SK-N-SH (cell line): ENCODE results near the gene ZNF646. TPM values are rescaled to one million over a fixed set of nuclear protein-coding genes. Genes with fewer than 3 reads are reported as not detected.

Experiments
- CTCF ChIA-PET: fragments of 300-600, 350-600 bp; formaldehyde crosslinking; extraction: SDS; loops from one replicate; lab custom pipeline; 2021; lab: Yijun Ruan, JAX
- POLR2A ChIA-PET: fragments of 350-600 bp; sonication (Branson Sonifier 250); formaldehyde crosslinking; extraction: SDS; loops from one replicate; lab custom pipeline; 2020; ENCODE audit warnings: antibody characterized with exemption, inconsistent platforms; lab: Yijun Ruan, JAX
- DNase-seq: peaks from one replicate; pipeline ENCODE4 v3.0.0; 2012
- H2AFZ ChIP-seq: fragments of 200-600 bp; sonication (generic); 2 replicates; pipeline ENCODE4 v1.8.1; 2016; ENCODE audit warnings: antibody characterized with exemption, mild to moderate bottlenecking, low read depth
- H3F3A ChIP-seq: fragments of 200-600 bp; sonication (generic); replicated peaks from 2 replicates; pipeline ENCODE3; 2016; ENCODE audit warnings: antibody characterized with exemption, mild to moderate bottlenecking; ENCODE audit not compliant: insufficient read depth
- H3K27ac ChIP-seq, 2 experiments: fragments of 200-500 bp in 1 of 2; fragments of 200-600 bp in 1 of 2; sonication (Bioruptor generic) in 1 of 2; sonication (generic), shearing (Covaris generic) in 1 of 2; 2 replicates each; pipeline versions ENCODE4 v1.5.1 to v1.6.1; 2014 to 2016; ENCODE audit warnings: low read depth in 2 of 2, inconsistent platforms in 1 of 2, low read length in 1 of 2, mild to moderate bottlenecking in 1 of 2, mixed read lengths in 1 of 2
- H3K27me3 ChIP-seq: fragments of 200-600 bp; sonication (generic), shearing (Covaris generic); 2 replicates; pipeline ENCODE4 v1.6.1; 2016; ENCODE audit warnings: mixed run types; ENCODE audit not compliant: insufficient read depth
- H3K36me3 ChIP-seq, 2 experiments: fragments of 200-500 bp in 1 of 2; fragments of 200-600 bp in 1 of 2; sonication (Bioruptor generic) in 1 of 2; sonication (generic) in 1 of 2; replicated peaks in 1 of 2; 2 replicates each; pipeline versions ENCODE3 to v1.5.1; 2014 to 2016; ENCODE audit warnings: low read length in 1 of 2, mild to moderate bottlenecking in 1 of 2; ENCODE audit not compliant: insufficient read depth in 2 of 2, control insufficient read depth in 1 of 2
- H3K4me1 ChIP-seq, 2 experiments: fragments of 200-500 bp in 1 of 2; fragments of 200-600 bp in 1 of 2; sonication (Bioruptor generic) in 1 of 2; sonication (generic), shearing (Covaris generic) in 1 of 2; 2 replicates each; pipeline versions ENCODE4 v1.5.1 to v1.6.1; 2014 to 2016; ENCODE audit warnings: low read depth in 1 of 2, low read length in 1 of 2, mixed run types in 1 of 2; ENCODE audit not compliant: insufficient read depth in 2 of 2, control insufficient read depth in 1 of 2
- H3K4me2 ChIP-seq: fragments of 200-600 bp; sonication (generic), shearing (Covaris generic); 2 replicates; pipeline ENCODE4 v1.6.1; 2017; ENCODE audit warnings: mixed run types
- H3K4me3 ChIP-seq, 2 experiments: fragments of 200-500 bp in 1 of 2; fragments of 200-600 bp in 1 of 2; sonication (Bioruptor generic) in 1 of 2; sonication (generic), shearing (Covaris generic) in 1 of 2; 2 replicates each; pipeline versions ENCODE4 v1.5.1 to v1.8.1; 2014 to 2016; ENCODE audit warnings: low read depth in 2 of 2, inconsistent platforms in 1 of 2, low read length in 1 of 2, mild to moderate bottlenecking in 1 of 2, mixed read lengths in 1 of 2, moderate library complexity in 1 of 2
- H3K79me2 ChIP-seq: fragments of 200-600 bp; sonication (generic); 2 replicates; pipeline ENCODE4 v1.8.1; 2017; ENCODE audit warnings: mild to moderate bottlenecking; ENCODE audit not compliant: insufficient read depth
- H3K9ac ChIP-seq: fragments of 200-600 bp; sonication (generic); 2 replicates; pipeline ENCODE4 v1.6.1; 2017; ENCODE audit warnings: mixed run types
- H3K9me2 ChIP-seq: fragments of 200-600 bp; sonication (generic); 2 replicates; pipeline ENCODE4 v1.6.1; 2017; ENCODE audit warnings: mixed run types
- H3K9me3 ChIP-seq: fragments of 200-600 bp; sonication (generic); 2 replicates; pipeline ENCODE4 v1.6.1; 2017; ENCODE audit warnings: mixed run types, mild to moderate bottlenecking, moderate library complexity
- H4K20me1 ChIP-seq: fragments of 200-600 bp; sonication (generic); 2 replicates; pipeline ENCODE4 v1.6.1; 2017; ENCODE audit warnings: mild to moderate bottlenecking, mixed run types; ENCODE audit not compliant: insufficient read depth
- CHD2 ChIP-seq: fragments of 150-350 bp; IDR thresholded peaks from 2 replicates; pipeline ENCODE4 v1.6.1; 2018; ENCODE audit warnings: low read length; ENCODE audit not compliant: partially characterized antibody
- CTCF ChIP-seq: fragments of 200-600 bp; sonication (generic); IDR thresholded peaks from 2 replicates; pipeline ENCODE4 v1.6.1; 2017; ENCODE audit warnings: antibody characterized with exemption, mild to moderate bottlenecking, moderate library complexity
- FOSL2 ChIP-seq: IDR thresholded peaks from 2 replicates; pipeline ENCODE4 v1.4.0; 2012; ENCODE audit warnings: low read depth, mild to moderate bottlenecking, moderate library complexity, borderline replicate concordance
- GABPA ChIP-seq: IDR thresholded peaks from 2 replicates; pipeline ENCODE4 v1.4.0; 2012; ENCODE audit warnings: low read depth, mild to moderate bottlenecking
- GATA2 ChIP-seq: sonication (generic); formaldehyde crosslinking; IDR thresholded peaks from 2 replicates; pipeline ENCODE4 v1.5.0; 2020; ENCODE audit warnings: mild to moderate bottlenecking, missing genetic modification reagents
- IRF3 ChIP-seq: fragments of 150-350 bp; IDR thresholded peaks from 2 replicates; pipeline ENCODE4 v1.6.1; 2016; ENCODE audit warnings: mild to moderate bottlenecking, low read depth, low read length
- JUND ChIP-seq: IDR thresholded peaks from 2 replicates; pipeline ENCODE4 v1.4.0; 2012
- MEF2A ChIP-seq: IDR thresholded peaks from 2 replicates; pipeline ENCODE4 v1.4.0; 2012; ENCODE audit warnings: low read depth, borderline replicate concordance
- MXI1 ChIP-seq: IDR thresholded peaks from 2 replicates; pipeline ENCODE4 v1.6.1; 2012; ENCODE audit warnings: mild to moderate bottlenecking, low read depth, low read length, improper control_type of control experiment
- PBX3 ChIP-seq: IDR thresholded peaks from 2 replicates; pipeline ENCODE4; 2012
- POLR2AphosphoS5 ChIP-seq: IDR thresholded peaks from 2 replicates; pipeline ENCODE4 v1.6.1; 2012; ENCODE audit warnings: low read depth, low read length
- RCOR1 ChIP-seq: fragments of 150-350 bp; IDR thresholded peaks from 2 replicates; pipeline ENCODE4 v1.6.1; 2017; ENCODE audit warnings: antibody characterized with exemption, low read length
- REST ChIP-seq: IDR thresholded peaks from 2 replicates; pipeline ENCODE4 v1.6.1; 2012; ENCODE audit warnings: mild to moderate bottlenecking, low read depth, low read length, moderate library complexity
- RFX5 ChIP-seq: IDR thresholded peaks from 2 replicates; pipeline ENCODE4 v1.6.1; 2012; ENCODE audit warnings: mild to moderate bottlenecking, improper control_type of control experiment, low read length
- SMC3 ChIP-seq: IDR thresholded peaks from 2 replicates; pipeline ENCODE4 v1.6.1; 2012; ENCODE audit warnings: low read depth, low read length, improper control_type of control experiment
- TCF12 ChIP-seq: IDR thresholded peaks from 2 replicates; pipeline ENCODE4 v1.4.0; 2012
- TEAD4 ChIP-seq: IDR thresholded peaks from 2 replicates; pipeline ENCODE4 v1.4.0; 2012; ENCODE audit warnings: mild to moderate bottlenecking, borderline replicate concordance; ENCODE audit not compliant: insufficient read depth
- USF2 ChIP-seq: fragments of 150-350 bp; IDR thresholded peaks from 2 replicates; pipeline ENCODE4 v1.6.1; 2017; ENCODE audit warnings: antibody characterized with exemption, low read length, low read depth, borderline replicate concordance
- ZBTB33 ChIP-seq: IDR thresholded peaks from 2 replicates; pipeline ENCODE4 v1.4.0; 2012; ENCODE audit warnings: low read depth, borderline replicate concordance
- WGBS: methylation state at CpG from one replicate; pipeline ENCODE4 v1.1.6; 2017; ENCODE audit warnings: low lambda C conversion rate; 5-methylcytosine and 5-hydroxymethylcytosine counted together
- polyA plus RNA-seq, 3 experiments: library from polyadenylated mRNA; depleted of rRNA; stranded (reverse); fragments of >200 nt; gene quantifications; 2 replicates each; pipeline ENCODE4 v1.2.3, GENCODE V29; 2012

Gene ZNF646
- polyA plus RNA-seq, 1 of the 3 experiments (the other 2 are of a cell fraction), result 3.4 TPM

- Histone ChIP-seq H3K4me1 (peaks cover 0 to 5% of the 10 kb centered on the region in 2 experiments; a peak in 1 of 4 replicates), H3K79me2 (no peaks in the 10 kb centered on the region), H3K36me3 (no peaks in the 10 kb centered on the region), H4K20me1 (no peaks in the 10 kb centered on the region), H3F3A (peaks cover 14% of the 10 kb centered on the region), H3K27ac (no peak overlapping the region), H3K4me3 (no peak overlapping the region), H3K9ac (no peak overlapping the region), H3K9me3 (no peaks in the 10 kb centered on the region), H3K9me2 (no peaks in the 10 kb centered on the region), H3K4me2 (no peak overlapping the region), H2AFZ (no peak overlapping the region), H3K27me3 (no peaks in the 10 kb centered on the region)
- POLR2A ChIA-PET, result interaction anchor here (0.6 to 0.7 kb wide), 2 partner anchors 26 to 104 kb away, joined by 3 to 5 read pairs; no protein-coding TSS in a partner anchor
- CTCF ChIA-PET, result interaction anchor here (1.8 kb wide), 1 partner anchor 10 kb away, joined by 6 read pairs; no protein-coding TSS in a partner anchor
- TF ChIP-seq RCOR1, result no peak
- TF ChIP-seq JUND, result no peak
- TF ChIP-seq USF2, result no peak
- TF ChIP-seq TCF12, result no peak
- no peak for TF ChIP-seq REST
- no peak for TF ChIP-seq GATA2 (CRISPR knock-in tag)
- no peak for TF ChIP-seq CTCF
- no peak for TF ChIP-seq FOSL2
- TF ChIP-seq RFX5, result no peak
- TF ChIP-seq MEF2A, result no peak
- TF ChIP-seq TEAD4, result no peak
- no peak for TF ChIP-seq CHD2
- TF ChIP-seq MXI1, result no peak
- TF ChIP-seq IRF3, result no peak
- no peak for TF ChIP-seq ZBTB33
- TF ChIP-seq POLR2AphosphoS5, result no peak
- TF ChIP-seq PBX3, result no peak
- no peak for TF ChIP-seq SMC3
- TF ChIP-seq GABPA, result no peak
- WGBS, result 81% methylated on average over 10 of the region's 10 CpGs
- no peak for DNase-seq
These were observed 23.8 kb upstream of the ZNF646 start for GRCh38 chr16:31050280-31051030.
